ENCODE results near the gene IGSF1.

The IGSF1 gene

GRCh38 chrX:131288738-131289511 is at the start of gene IGSF1:
Gene IGSF1, minus strand, starts transcription at chrX:131289306. Its CDS starts 2,632 bp downstream, at chrX:131286674.
- DNase-seq (ENCODE audit: low read depth in 2 of 2, low spot score in 1 of 2): no peak

GRCh38 chrX:131332331-131332730 is 43.2 kb upstream of the IGSF1 start:
- DNase-seq (ENCODE audit: low read depth in 2 of 2, low spot score in 1 of 2): no peak

- DNase-seq (ENCODE audit: low read depth in 2 of 2, low spot score in 1 of 2): no peak
Measured at GRCh38 chrX:131331152-131331551, 42.0 kb upstream of the IGSF1 start.

GRCh38 chrX:131330735-131331134 is 41.6 kb upstream of the IGSF1 start:
- DNase-seq (ENCODE audit: low read depth in 2 of 2, low spot score in 1 of 2): no peak

GRCh38 chrX:131322651-131323050 is 33.5 kb upstream of the IGSF1 start:
- no peak for DNase-seq (ENCODE audit: low read depth in 2 of 2, low spot score in 1 of 2)

GRCh38 chrX:131317326-131317725 is 28.2 kb upstream of the IGSF1 start:
- DNase-seq (ENCODE audit: low read depth in 2 of 2, low spot score in 1 of 2): no peak

- no peak for DNase-seq (ENCODE audit: low read depth in 2 of 2, low spot score in 1 of 2)
Measured at GRCh38 chrX:131316260-131316659, 27.2 kb upstream of the IGSF1 start.

GRCh38 chrX:131308980-131309379 is 19.9 kb upstream of the IGSF1 start:
- no peak for DNase-seq (ENCODE audit: low read depth in 2 of 2, low spot score in 1 of 2)

- DNase-seq (ENCODE audit: low read depth in 2 of 2, low spot score in 1 of 2): no peak
Measured at GRCh38 chrX:131306601-131307000, 17.5 kb upstream of the IGSF1 start.

GRCh38 chrX:131305926-131306325 is 16.8 kb upstream of the IGSF1 start:
- DNase-seq (ENCODE audit: low read depth in 2 of 2, low spot score in 1 of 2): no peak

- DNase-seq (ENCODE audit: low read depth in 2 of 2, low spot score in 1 of 2): no peak
Measured at GRCh38 chrX:131302701-131303100, 13.6 kb upstream of the IGSF1 start.

GRCh38 chrX:131301155-131301554 is 12.0 kb upstream of the IGSF1 start:
- DNase-seq (ENCODE audit: low read depth in 2 of 2, low spot score in 1 of 2): no peak

- DNase-seq (ENCODE audit: low read depth in 2 of 2, low spot score in 1 of 2): no peak
Measured at GRCh38 chrX:131298846-131299245, 9.7 kb upstream of the IGSF1 start.

GRCh38 chrX:131298036-131298435 is 8.9 kb upstream of the IGSF1 start:
- DNase-seq (ENCODE audit: low read depth in 2 of 2, low spot score in 1 of 2): no peak

GRCh38 chrX:131289527-131289926 is 421 bp upstream of the IGSF1 start:
- no peak for DNase-seq (ENCODE audit: low read depth in 2 of 2, low spot score in 1 of 2)

GRCh38 chrX:131288188-131288587 is 918 bp downstream of the IGSF1 start:
- no peak for DNase-seq (ENCODE audit: low read depth in 2 of 2, low spot score in 1 of 2)

GRCh38 chrX:131287560-131288179 is 1.4 kb downstream of the IGSF1 start:
- DNase-seq (ENCODE audit: low read depth in 2 of 2, low spot score in 1 of 2): no peak

GRCh38 chrX:131279617-131280016 is 9.5 kb downstream of the IGSF1 start:
- no peak for DNase-seq (ENCODE audit: low read depth in 2 of 2, low spot score in 1 of 2)

GRCh38 chrX:131279197-131279596 is 9.9 kb downstream of the IGSF1 start:
- DNase-seq (ENCODE audit: low read depth in 2 of 2, low spot score in 1 of 2): no peak

GRCh38 chrX:131277543-131278136 is 11.5 kb downstream of the IGSF1 start:
- DNase-seq (ENCODE audit: low read depth in 2 of 2, low spot score in 1 of 2): no peak

- no peak for DNase-seq (ENCODE audit: low read depth in 2 of 2, low spot score in 1 of 2)
Measured at GRCh38 chrX:131273011-131273410, 16.1 kb downstream of the IGSF1 start.

GRCh38 chrX:131271826-131272225 is 17.3 kb downstream of the IGSF1 start:
- no peak for DNase-seq (ENCODE audit: low read depth in 2 of 2, low spot score in 1 of 2)
